Measurements from ENCODE around the gene GHRHR.

Gene GHRHR

DNA sequence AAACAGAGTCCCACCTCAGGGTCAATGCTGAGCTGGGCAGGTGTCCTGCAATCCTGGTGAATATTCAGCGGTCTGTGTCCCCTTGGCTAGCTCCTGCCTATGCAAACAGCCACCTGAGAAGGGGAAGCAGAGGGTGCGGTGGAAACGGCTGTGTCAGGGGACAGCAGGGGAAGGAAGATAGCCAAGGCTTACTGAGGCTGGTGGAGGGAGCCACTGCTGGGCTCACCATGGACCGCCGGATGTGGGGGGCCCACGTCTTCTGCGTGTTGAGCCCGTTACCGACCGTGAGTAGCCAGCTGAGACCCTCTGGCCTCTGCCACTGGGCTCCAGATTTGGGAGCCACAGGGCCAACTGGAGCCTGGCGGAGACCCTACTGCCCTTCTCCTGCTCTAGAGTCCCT lies at the start of gene GHRHR:
Gene GHRHR (plus strand): TSS at position 112 of the 400 bp plus-strand sequence. CDS start 116 bp downstream, at position 228.
- DNase-seq, result no peak

DNA sequence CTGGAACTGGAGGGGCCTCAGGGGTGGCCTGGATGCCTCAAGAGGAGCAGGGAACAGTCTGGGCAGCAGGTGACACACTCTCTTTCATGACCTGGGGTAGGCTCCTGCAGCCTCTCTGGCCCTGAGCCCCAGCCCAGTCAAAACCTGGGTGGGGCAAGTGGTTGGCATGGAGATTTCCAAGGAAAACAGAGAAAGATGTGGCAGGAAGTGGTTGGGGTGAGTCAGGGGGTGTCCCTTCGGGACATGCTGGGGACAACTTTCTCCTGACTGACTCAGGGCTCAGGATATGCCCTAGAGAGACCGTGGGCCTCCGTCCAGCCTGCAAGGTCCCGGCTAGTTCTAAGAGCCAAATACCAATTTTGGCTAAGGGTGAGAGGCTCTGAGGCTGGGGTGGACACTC lies 49.2 kb upstream of the GHRHR start:
- DNase-seq, result no peak

DNA sequence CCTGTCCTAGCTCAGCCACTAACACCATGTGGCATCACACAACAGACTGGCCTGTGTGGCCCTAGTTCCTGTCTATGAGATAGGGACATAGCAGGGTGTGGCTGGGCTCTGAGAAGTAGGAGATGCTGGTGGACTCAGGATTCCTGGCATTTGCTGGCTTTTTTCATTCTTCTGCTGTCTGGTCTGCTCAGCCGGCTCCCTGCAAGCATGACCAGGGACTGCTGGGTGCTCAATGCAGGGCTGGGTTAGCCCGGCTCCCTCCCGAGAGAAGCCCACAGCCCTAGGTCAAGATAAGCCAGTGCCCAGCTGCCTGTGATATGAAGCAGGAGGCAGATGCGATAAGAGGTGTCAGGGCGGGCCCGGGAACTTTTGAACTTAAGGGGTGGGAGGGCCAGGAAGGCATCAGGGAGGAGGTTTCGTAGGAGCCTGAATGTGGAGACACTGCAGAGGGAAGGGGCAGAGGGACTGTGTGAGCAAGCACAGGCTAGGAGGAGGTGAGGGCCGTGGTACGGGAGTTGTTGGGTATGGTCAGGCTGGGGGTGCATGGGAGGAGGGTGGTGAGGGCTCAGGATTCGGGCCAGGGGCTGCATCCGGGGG lies 48.6 kb upstream of the GHRHR start:
- DNase-seq, result no peak

DNA sequence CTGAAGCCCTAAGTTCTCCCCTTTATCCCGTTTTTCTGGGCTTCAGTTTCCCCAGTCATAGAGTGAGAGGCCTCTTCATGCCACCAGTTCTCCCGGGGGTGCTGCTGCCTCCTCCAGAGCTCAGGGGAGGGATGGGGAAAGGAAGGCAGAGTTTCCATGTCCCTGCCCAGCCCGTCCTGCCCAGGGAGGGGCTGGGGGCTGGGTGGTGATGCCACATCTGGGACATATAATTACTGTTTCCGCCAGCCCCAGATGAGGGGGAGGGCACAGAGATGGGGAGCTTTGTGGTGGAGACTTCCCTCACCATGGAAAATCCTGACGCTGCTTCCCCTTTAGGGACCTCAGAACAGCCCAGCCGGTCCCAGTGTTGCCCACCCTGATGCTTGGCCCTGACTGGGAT lies 48.0 kb upstream of the GHRHR start:
- DNase-seq, result no peak

DNA sequence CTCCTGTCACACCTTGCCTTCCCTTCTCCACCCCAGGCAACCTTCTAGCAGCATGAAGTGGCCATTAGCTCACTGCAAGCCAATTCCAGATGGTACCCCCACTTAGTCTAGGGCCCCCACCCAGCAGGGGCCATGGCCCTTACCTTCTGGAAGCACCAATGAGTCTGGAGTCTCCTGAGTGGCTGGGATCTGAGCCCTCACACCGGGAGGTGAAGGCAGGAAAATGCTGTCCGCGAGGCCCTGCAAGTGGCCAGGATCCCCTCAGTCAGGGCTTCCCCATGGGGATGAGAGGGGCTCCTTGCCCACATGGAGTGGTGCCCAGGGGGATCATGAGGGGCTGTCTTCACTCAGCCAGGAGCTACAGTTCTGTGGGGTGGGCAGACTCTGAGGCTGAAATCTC lies 47.5 kb upstream of the GHRHR start:
- DNase-seq, result no peak

DNA sequence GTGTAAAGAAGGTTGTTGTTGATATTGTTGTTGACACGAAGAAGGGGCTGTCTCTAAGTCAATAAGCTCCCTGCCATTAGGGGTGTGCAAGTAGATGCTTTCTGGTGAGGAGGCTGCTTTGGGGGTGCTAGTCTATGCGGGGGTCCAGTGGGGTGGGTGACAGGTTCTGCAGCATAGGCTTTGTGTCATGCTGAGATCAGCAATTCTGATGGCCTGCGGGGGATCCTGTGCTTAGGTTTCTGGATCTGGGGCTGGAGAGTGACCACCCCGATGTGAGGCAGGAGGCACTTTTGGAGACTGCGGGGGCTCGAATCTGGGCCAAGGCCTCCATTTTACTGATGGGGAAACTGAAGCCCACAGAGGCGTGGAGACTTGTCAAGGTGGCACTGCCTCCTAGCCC lies 47.0 kb upstream of the GHRHR start:
- no peak for DNase-seq

DNA sequence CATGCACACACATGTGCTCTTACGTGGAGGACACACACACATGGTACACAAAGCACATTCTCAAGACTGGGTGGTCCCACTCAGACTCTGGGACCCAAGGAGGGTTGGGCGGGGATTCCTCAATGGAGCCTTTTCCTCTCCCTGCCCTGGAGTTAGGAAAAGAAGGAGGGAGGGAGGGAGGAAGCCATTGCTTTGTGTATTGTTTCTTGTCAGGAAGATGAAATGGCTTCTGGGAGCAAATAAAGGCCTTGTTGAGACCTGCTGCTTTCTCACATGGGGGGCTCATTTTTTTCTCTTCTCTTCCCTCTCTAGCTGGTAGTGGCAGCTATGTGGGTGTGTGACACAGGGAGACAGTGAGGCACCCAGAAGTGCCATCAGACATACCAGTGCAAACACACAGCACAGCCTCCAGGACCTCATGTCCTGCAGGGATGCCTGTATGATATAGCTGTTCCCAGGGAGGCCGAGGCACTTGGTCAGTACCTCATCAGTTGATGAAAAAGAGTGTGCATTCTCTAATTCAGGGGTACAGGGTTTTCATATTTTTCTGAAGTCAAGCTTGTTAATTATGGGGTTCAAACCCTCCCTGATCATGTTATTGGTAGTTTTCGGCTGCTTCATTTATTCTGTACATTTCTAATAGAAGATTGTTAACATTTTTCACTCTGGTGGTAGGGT lies 46.4 kb upstream of the GHRHR start:
- no peak for DNase-seq

DNA sequence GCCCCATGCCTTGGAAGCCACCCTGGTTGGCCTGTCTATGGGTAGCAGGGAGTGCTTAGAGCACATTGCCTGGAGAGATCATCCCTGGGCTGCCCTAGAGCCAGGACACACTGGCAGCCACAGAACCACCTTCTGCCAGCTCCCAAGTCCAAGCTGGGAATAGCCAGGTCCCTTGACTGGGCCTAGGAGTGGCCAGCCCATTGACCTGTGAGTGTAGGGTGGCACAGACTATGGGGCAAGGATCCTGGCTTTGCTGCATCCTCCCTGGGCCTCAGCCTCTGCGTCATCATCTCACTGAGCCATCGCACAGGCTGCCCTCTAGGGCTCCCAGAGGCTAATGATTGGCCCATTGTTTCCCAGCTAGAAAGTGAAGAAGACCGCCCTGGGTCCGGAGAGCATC lies 45.1 kb upstream of the GHRHR start:
- DNase-seq, result no peak

DNA sequence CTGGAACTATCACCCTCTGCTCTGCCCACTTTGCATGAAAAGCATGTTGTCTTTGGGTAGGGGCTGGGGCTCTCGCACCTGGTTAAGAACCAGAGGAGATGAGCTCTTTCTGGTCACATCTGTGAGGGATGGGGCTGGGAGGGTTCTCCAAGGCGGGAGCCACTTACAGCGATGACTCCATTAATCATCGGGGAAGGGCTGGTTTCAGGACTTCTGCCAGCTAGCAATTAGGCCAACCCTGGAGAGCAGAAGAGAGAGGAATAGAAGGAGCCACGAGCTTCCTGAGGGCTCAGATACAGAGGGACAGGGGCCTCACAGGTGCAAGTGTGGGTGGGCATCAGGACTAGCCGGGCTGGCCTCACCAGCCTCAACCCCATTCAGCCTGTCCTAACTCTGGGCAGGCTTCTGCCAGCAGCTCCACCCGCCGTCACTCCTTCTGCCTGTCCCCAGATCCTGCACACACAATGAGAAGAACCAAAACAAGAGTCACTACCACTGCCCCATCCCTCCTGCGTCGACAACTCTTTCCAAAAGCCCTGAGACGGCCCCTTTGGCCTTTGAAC lies 43.7 kb upstream of the GHRHR start:
- no peak for DNase-seq

DNA sequence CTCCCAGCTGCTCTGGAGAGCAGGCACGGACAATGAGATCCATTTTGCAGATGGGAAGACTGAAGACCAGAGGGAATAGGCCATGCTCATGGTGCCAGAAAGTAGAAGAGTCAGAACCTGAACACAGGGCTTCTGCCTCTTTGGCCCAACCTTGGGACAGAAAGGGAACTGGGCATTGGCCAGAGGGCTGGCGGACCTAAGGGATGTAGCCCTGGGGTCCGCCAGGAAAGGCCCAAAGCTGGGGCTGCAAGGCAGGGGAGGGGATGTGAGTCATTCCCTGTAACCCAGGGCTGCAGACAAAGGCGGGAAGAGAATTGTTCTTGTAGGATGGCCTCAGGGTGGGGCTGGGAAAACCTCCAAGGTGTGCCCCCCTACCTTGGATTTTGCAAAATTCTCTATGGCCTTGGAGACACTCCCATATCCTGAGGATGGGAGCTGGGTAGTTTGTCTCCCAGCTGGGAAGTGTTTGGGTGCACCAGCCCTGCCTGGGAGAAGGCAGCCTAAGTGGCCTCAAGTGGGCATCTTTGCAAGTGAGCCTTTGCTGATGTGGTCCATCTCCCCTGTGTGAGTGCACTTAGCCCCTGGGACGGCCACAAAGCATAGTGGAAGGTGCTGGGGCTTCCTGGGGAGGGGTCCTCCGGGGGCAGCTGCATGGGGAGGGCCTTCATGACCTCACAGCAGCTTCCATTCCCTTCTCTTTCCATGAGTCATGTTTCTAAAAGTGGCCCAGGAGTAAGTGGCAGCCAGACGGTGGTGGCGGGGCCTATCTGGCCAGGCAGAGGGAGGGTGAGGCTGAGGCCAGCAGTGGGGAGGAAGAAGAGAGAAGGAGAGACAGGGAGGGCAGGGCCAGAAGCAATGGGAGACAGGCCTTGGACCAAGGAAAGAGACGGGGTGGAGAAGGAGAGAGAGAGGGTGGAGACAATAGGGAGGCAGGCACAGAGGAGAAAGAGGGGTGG lies 42.9 kb upstream of the GHRHR start:
- DNase-seq, result no peak

DNA sequence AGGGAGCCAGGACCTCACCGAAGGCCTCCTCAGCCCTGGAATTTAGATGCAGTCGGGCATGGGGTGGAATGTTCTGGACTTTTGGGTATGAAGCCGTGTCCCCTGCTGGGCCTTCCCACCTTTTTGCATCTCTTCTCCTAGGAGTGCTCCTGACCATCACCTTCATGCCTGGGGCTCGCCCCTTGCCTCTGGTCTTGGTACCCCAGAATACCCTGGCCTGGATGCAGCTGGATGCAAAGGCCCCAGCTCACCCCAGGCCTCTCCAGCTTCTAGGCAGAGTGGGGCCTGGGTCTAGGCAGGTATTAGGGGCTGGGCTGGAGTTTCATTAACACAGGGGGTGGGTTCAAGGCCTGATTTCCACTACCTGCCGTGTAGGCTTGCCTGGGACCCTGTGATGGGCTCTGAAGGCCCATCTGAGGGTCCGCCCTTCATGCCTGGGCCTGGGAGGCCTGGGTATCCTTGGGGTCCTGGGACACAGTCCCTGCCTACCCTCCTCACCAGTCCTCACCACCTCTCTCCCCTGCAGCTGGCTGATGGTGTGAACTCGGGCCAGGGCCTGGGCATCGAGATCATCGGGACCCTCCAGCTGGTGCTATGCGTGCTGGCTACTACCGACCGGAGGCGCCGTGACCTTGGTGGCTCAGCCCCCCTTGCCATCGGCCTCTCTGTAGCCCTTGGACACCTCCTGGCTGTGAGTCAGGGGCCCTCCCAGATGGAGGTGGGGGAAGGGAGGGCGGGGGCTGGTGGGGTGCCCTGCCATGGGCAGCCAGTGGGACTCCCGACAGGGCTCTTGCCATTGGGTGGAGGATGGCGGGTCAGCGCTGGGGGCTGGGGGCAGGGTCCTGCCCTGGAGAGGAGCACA lies 42.0 kb upstream of the GHRHR start:
- DNase-seq, result no peak

DNA sequence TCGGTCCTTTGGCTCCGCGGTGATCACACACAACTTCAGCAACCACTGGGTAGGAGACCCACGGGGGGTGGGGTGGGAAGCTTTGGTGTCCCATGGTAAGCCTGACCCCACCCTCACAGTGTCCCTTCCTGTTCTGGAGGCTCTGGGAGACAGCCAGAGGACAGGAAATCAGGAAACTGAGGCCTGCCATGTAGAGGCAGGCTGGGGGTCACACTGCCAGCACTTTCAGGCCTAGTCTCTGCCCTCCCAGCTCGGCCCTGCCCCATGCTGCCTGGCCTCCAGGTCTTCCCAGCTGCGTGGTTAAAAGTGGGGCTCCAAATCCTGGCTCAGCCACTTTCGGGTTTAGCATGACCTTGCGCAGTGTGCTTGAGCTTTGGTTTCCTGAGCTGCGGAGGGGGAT lies 41.2 kb upstream of the GHRHR start:
- no peak for DNase-seq

DNA sequence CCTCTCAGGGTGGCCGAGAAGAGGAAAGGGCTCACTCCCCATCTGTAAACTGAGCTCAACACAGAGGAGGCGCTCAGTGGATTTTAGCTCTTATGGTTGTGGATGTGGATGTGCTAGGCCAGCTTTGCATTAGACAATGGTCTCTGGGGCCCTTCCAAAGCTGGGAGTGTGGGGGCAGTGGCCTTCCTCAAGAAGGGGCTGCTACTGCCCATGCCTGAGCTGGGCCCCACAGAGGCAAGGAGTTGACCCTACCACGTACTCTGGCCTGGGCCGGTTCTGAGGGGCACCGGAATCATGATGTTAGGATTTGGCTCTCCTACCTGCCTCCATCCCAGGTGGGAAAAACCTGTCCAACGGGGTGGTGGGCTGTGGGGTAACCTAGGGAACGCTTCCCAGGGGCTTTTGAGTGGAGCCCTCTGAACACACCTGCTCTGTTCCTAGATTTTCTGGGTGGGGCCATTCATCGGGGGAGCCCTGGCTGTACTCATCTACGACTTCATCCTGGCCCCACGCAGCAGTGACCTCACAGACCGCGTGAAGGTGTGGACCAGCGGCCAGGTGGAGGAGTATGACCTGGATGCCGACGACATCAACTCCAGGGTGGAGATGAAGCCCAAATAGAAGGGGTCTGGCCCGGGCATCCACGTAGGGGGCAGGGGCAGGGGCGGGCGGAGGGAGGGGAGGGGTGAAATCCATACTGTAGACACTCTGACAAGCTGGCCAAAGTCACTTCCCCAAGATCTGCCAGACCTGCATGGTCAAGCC lies 40.6 kb upstream of the GHRHR start:
- no peak for DNase-seq

DNA sequence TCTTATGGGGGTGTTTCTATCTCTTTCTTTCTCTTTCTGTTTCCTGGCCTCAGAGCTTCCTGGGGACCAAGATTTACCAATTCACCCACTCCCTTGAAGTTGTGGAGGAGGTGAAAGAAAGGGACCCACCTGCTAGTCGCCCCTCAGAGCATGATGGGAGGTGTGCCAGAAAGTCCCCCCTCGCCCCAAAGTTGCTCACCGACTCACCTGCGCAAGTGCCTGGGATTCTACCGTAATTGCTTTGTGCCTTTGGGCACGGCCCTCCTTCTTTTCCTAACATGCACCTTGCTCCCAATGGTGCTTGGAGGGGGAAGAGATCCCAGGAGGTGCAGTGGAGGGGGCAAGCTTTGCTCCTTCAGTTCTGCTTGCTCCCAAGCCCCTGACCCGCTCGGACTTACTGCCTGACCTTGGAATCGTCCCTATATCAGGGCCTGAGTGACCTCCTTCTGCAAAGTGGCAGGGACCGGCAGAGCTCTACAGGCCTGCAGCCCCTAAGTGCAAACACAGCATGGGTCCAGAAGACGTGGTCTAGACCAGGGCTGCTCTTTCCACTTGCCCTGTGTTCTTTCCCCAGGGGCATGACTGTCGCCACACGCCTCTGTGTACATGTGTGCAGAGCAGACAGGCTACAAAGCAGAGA lies 39.9 kb upstream of the GHRHR start:
- no peak for DNase-seq

DNA sequence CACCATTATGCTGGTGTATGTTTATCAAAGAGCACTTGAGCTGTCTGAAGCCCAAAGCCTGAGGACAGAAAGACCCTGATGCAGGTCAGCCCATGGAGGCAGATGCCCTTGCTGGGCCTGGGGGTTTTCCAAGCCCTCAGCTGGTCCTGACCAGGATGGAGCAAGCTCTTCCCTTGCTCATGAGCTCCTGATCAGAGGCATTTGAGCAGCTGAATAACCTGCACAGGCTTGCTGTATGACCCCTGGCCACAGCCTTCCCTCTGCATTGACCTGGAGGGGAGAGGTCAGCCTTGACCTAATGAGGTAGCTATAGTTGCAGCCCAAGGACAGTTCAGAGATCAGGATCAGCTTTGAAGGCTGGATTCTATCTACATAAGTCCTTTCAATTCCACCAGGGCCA lies 39.1 kb upstream of the GHRHR start:
- no peak for DNase-seq

DNA sequence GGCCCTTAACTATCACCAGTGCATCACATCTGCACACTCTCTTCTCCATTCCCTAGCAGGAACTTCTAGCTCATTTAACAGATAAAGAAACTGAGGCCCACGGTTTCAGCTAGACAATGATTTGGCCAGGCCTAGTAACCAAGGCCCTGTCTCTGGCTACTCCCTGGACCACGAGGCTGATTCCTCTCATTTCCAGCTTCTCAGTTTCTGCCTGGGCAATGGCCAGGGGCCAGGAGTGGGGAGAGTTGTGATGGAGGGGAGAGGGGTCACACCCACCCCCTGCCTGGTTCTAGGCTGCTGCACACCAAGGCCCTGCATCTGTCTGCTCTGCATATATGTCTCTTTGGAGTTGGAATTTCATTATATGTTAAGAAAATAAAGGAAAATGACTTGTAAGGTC lies 38.6 kb upstream of the GHRHR start:
- no peak for DNase-seq

DNA sequence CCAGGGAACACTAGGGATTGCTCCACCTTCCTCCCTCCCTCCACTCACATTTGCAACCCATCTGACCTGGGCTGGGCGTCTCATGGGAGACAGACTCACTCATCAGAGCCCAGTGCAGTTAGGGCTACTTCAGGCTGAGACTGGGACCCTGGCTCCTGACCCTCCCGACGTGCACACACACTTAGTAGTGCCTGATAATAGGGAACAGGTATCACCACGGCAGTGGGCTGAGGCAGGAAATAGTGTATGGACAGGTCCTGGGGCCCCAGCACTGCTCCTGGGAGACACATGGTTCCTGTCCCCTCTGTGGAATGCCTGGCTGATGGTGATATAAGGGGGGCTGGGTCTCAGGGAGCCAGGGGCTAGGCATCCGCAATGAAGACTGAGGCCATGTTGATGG lies 37.8 kb upstream of the GHRHR start:
- DNase-seq, result no peak

DNA sequence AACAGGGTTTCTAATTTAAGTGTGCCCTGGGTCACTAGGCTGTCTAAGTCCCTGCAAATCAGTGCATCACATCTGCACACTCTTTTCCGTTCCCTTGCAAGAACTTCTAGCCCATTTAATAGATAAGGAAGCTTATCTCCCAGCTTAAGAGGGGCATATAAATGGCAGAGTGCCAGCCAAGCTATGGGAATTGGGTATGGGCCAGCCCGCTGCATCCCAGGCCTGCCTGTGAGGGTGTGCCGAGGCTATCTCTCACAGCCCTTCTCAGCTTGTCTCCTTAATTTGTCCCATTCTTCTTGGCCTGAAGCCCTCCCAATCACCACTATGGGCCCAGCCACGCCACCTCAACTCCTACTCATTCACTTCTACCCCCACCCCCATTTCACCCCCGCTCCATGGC lies 37.4 kb upstream of the GHRHR start:
- no peak for DNase-seq

DNA sequence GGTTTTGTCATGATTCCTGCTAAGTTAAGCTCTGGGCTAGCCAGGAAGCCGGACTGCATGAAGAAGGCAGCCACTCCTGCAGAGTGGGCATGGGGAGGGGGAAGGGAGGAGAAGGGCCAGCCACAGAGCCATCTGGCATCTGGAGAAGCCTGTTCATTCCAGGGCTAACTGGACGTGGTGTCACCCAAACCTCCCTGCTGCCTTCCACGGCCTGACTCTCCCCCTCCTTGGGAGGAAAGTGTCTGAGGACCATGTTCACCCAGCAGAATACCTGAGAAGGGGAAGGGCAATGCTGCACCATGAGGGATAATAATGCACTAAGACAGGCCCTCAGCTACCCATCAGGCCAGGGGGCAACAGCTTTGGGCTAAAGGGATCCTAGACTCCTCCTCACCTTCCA lies 36.7 kb upstream of the GHRHR start:
- no peak for DNase-seq

DNA sequence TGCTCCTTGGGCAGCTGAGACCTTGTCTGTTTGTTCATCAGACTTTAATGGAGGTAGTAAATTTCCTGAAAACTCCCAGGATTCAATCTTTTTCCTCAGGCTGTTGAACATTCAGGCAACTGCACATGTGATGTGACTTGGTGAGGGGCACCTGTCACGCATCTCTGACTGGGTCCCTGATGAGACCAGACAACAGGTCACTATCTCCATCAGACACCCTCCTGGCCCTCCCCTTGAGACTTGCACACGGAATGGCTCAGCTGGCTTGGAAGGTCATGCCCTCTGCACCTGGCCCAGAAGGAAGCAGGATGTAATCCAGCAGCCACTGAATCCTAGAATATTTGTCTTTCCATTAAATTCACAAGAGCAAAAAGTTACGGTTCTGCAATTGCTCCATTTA lies 36.2 kb upstream of the GHRHR start:
- no peak for DNase-seq

DNA sequence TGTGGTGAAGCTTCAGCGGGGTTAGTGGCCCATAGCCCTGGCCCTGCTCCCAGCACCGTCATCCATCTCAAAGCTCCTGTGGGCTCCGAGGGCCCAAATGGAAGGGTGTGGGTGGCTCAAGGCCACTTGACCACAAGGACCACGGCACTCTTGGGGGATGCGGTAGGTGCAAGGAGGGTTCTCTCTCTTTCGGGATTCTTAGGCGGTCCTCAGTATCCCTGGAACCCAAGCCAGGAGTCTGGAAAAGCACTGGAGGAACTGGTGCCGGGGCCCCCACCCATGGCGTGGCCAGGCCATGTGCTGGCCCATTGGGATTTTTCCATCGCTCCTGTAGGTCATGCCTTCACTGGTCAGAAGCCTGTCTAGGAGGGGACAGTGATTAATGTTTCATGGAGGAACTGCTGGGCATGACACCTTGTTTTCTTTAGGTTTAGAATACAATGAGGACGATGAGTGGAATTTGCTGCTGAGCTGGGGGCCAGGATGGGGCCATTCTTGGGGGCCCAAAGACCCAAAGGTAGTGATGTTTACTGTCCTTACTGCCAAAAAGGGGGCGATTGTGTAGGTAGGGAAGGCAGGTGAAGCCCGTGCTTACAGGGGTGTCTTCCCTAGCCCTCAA lies 35.4 kb upstream of the GHRHR start:
- DNase-seq, result no peak
